ENCODE measurements around the gene CHEK2.
"Not testable (repeated sequence)": the region's sequence is repeated elsewhere in the genome, so short reads cannot be mapped to it uniquely, and the experiment has no call there.

Gene CHEK2

GRCh38 chr22:28670756-28671155, 70.9 kb downstream of the CHEK2 start:
- no peak for DNase-seq (ENCODE audit: low spot score)
- TF ChIP-seq CTCF (IDR thresholded peaks at IDR 0.05; ENCODE audit: extremely low read depth, missing control alignments), result no peak

- no peak for TF ChIP-seq CTCF (IDR thresholded peaks at IDR 0.05; ENCODE audit: extremely low read depth, missing control alignments)
- DNase-seq (ENCODE audit: low spot score), result no peak
Measured at GRCh38 chr22:28670161-28670560, 71.5 kb downstream of the CHEK2 start.

GRCh38 chr22:28669387-28669786, 72.2 kb downstream of the CHEK2 start:
- no peak for TF ChIP-seq CTCF (IDR thresholded peaks at IDR 0.05; ENCODE audit: extremely low read depth, missing control alignments)
- no peak for DNase-seq (ENCODE audit: low spot score)

- DNase-seq (ENCODE audit: low spot score), result not testable (repeated sequence)
Measured at GRCh38 chr22:28663569-28663942, 78.1 kb downstream of the CHEK2 start.

GRCh38 chr22:28658448-28658847, 83.2 kb downstream of the CHEK2 start:
- TF ChIP-seq CTCF (IDR thresholded peaks at IDR 0.05; ENCODE audit: extremely low read depth, missing control alignments), result no peak
- DNase-seq (ENCODE audit: low spot score), result no peak

- DNase-seq (ENCODE audit: low spot score), result no peak
- TF ChIP-seq CTCF (IDR thresholded peaks at IDR 0.05; ENCODE audit: extremely low read depth, missing control alignments), result no peak
Measured at GRCh38 chr22:28656181-28656580, 85.4 kb downstream of the CHEK2 start.

- TF ChIP-seq CTCF (IDR thresholded peaks at IDR 0.05; ENCODE audit: extremely low read depth, missing control alignments), result no peak
- DNase-seq (ENCODE audit: low spot score), result no peak
Measured at GRCh38 chr22:28650463-28650862, 91.2 kb downstream of the CHEK2 start.

GRCh38 chr22:28648792-28649191, 92.8 kb downstream of the CHEK2 start:
- DNase-seq (ENCODE audit: low spot score), result no peak
- no peak for TF ChIP-seq CTCF (IDR thresholded peaks at IDR 0.05; ENCODE audit: extremely low read depth, missing control alignments)
